GM11168 (cell line): ENCODE measurements around the gene APMAP.

Experiments used
- in situ Hi-C: fragments of 300-500 bp; cut with MboI; formaldehyde crosslinking; loops from one replicate; pipeline ENCODE4 v1.12.0; 2022; ENCODE audit warnings: low sequenced_read_pairs; ENCODE audit not compliant: unreplicated experiment

APMAP gene

GRCh38 chr20:24977797-24978196, 14.8 kb downstream of the APMAP start:
- in situ Hi-C loops = no loop called here

- in situ Hi-C loops = no loop called here
Measured at GRCh38 chr20:24977336-24977735, 15.2 kb downstream of the APMAP start.

DNA sequence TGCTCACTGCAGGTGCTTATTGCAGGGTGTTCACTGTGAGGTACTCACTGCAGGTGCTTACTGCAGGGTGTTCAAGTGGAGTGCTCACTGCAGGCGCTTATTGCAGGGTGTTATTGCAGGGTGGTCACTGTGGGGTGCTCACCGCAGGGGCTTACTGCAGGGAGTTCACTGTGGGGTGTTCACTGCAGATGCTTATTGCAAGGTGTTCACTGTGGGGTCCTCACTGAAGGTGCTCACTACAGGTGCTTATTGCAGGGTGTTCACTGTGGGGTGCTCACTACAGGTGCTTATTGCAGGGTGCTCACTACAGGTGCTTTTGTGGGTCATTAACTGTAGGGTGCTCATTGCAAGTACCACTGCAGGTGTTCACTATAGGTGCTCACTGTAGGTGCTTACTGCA, 20.2 kb downstream of the APMAP start:
- in situ Hi-C loops = no loop called here

GRCh38 chr20:24971376-24972101, 21.0 kb downstream of the APMAP start:
- in situ Hi-C loops = no loop called here

- in situ Hi-C loops = no loop called here
Measured at GRCh38 chr20:24970754-24971153, 21.8 kb downstream of the APMAP start.

- in situ Hi-C loops = no loop called here
Measured at GRCh38 chr20:24970030-24970553, 22.5 kb downstream of the APMAP start.

DNA sequence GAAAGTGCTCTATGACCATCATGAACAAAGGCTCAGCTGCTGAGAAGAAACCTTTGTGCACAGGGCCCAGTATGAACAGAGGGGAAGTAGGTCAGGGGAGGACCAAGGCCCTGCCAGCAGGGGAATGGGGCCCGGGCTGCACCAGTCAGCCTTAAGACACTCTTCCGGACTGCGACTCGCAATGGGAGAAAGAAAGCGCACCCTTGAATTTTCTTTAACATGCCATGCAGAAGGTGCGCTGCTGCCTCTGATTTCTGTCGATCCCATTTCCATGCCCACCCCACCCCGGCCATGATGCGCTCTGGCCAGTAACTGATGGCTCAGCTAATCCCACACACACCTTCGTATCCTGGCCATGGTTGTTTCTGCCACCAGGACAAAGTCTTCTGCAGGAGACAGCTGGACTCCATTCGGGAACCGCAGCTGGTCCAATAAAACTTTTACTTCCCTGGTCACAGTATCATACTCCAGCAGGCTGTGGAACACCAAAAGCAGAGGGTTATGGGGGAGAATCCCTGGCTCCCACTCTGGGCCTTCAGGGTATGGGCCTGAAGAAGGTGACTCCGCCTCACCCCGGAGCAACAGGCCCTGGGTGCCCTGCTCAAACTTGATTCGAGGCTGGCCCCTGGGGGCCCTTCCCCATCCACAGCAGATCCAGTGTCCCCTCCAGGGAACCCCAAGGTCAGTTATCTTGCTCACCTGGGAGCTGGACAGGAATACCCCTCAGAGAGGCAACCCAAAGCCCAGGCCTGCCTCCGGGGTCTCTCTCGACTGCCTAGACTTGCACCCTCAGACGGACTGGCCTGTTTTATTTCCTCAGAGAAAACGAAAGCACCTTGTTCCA, 23.1 kb downstream of the APMAP start:
- in situ Hi-C loops = no loop called here

DNA sequence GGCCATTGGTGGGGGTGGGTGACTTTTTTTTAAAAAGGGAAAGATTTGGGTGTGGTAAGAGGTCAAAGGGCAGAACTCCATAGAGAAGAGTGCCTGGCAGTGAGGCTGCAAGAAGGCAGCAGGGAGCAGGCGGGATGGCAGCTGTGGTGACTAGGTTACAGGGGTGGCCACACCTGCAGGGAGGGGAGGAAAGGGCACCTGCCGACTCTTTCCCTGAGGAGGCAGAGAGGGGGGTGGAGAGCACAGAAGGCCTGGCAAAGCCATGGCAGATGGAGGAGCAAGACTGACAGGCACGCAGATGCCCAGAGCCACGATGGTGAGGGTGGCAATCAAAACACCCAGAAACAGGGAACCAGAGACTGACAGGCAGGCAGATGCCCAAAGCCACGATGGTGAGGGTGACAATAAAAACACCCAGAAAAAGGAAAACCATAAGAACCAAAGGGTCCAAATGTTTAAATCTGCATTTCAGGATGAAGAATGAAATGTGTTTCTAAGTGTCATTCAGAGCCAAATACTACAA, 24.2 kb downstream of the APMAP start:
- in situ Hi-C loops = no loop called here

DNA sequence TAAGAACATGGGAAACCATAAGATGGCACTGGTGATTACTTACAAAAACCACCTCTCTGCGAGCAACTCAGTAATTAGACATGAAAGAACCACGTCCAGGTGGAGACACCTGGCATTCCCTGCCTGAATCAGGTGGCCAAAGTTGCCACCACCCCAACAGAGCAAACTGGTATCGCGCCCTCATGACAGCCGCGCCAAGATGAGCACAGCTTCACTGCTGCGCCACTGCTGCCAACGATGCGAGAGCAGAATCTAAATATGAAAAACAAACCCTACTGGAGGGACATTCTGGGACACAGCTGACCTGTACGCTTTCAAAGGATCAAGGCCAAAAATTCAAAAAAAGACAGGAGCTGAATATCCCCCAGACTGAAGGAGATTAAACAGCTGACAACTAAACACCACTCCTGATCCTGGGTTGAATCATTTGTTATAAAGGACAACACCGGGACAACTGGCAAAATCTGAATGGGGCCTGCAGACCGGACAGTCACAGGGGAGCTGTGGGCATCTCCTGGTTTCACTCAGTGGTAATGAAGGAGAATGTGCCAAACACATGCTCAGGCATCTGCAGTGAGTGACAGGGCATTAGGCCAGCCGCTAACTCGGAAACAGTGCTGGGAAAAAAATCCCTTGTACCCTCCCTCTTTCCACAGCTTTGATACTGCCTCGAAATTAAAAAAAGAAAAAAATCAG, 26.1 kb downstream of the APMAP start:
- in situ Hi-C loops = no loop called here

- in situ Hi-C loops = no loop called here
Measured at GRCh38 chr20:24965065-24965919, 27.3 kb downstream of the APMAP start.

DNA sequence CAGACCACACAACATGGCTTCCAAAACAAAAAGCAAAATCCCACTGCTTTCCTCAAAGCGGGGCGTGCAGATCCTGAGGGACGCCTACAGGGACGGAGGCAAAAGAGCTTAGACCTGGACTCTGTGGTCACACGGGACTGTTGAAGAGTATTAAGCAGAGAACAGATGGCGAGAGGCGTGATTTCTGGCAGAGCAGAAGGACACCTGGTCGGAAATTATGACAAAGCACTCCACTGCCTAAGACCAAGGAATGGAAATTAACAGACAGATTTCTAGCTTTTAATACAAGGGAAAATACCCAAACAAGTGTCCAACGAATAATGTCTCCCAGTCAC, 28.1 kb downstream of the APMAP start:
- in situ Hi-C loops = no loop called here

GRCh38 chr20:24963672-24964505, 28.7 kb downstream of the APMAP start:
- in situ Hi-C loops = no loop called here

- in situ Hi-C loops = no loop called here
Measured at GRCh38 chr20:24962510-24962909, 30.0 kb downstream of the APMAP start.

DNA sequence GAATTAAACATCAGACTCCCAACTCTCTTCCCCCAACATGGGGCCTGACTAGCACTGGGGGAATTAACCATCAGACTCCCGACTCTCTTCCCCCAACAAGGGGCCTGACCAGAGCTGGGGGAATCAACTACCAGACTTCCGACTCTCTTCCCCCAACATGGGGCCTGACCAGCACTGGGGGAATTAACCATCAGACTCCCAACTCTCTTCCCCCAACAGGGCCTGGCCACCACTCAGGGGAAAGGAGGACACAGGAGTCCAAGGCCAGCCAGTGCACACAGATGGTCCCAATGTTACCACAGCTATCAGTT, 30.4 kb downstream of the APMAP start:
- in situ Hi-C loops = no loop called here

- in situ Hi-C loops = no loop called here
Measured at GRCh38 chr20:24961384-24962181, 31.0 kb downstream of the APMAP start.

DNA sequence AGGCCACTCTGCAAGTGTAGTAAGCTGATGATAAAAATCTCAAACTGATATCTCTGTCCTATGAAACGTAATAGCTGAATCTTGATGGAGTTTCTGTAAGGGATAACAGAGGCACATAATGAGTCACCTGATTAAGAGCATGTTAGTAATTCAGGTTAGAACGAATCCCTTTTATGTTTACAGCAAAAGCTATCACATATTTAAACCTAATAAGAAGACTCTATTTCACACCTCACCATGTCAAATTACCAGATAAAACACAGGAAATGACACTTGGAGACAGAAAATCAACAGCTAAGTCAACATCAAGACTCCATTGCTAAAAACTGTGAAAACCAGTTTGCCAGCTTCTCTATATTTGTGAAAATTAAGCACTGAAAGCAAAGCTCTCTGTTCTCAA, 31.7 kb downstream of the APMAP start:
- in situ Hi-C loops = no loop called here

- in situ Hi-C loops = no loop called here
Measured at GRCh38 chr20:24960302-24960801, 32.2 kb downstream of the APMAP start.

DNA sequence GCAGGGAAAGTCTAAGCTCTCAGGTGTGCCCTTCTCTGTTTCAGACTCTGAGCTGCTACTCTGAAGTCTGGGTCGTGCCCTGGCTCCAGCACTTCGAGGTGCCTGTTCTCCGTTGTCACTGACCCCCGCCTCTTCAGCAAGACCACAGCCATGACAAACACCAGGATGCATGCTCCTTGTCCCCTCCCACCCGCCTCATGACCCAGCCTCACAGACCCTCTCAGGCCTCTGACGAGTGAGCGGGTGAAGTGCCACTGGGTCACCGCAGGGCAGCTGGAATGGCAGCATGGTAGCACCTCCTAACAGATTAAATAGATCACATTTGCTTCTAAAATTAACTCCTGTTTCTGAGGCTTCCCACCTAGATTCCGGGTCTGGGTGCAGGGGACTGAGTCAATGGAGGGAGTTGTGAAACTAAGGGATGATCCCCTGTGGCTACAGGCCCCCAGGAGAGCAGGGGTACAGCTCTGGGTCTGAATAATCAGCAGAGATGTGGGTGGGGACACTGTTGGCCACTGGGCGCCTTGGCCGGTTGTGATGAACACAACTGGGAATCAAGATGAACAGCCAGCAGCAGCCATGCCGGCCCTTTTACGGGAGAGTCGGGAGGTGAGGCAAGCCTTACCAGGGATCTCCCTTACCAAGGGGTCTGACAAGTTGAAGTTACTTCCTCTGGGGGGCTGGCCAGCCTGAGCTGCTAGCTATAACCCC, 32.8 kb downstream of the APMAP start:
- in situ Hi-C loops = no loop called here
